GM18870 (cell line): ENCODE results near the gene RNASEH2A.
"Not testable (repeated sequence)": the region's sequence is repeated elsewhere in the genome, so short reads cannot be mapped to it uniquely, and the experiment has no call there.

Experiments used
- ATAC-seq: cut with Tn5 transposase; IDR thresholded peaks from one replicate; pipeline ENCODE4 v1.9.1; 2021; ENCODE audit warnings: moderate library complexity; ENCODE audit not compliant: unreplicated experiment

RNASEH2A gene

DNA sequence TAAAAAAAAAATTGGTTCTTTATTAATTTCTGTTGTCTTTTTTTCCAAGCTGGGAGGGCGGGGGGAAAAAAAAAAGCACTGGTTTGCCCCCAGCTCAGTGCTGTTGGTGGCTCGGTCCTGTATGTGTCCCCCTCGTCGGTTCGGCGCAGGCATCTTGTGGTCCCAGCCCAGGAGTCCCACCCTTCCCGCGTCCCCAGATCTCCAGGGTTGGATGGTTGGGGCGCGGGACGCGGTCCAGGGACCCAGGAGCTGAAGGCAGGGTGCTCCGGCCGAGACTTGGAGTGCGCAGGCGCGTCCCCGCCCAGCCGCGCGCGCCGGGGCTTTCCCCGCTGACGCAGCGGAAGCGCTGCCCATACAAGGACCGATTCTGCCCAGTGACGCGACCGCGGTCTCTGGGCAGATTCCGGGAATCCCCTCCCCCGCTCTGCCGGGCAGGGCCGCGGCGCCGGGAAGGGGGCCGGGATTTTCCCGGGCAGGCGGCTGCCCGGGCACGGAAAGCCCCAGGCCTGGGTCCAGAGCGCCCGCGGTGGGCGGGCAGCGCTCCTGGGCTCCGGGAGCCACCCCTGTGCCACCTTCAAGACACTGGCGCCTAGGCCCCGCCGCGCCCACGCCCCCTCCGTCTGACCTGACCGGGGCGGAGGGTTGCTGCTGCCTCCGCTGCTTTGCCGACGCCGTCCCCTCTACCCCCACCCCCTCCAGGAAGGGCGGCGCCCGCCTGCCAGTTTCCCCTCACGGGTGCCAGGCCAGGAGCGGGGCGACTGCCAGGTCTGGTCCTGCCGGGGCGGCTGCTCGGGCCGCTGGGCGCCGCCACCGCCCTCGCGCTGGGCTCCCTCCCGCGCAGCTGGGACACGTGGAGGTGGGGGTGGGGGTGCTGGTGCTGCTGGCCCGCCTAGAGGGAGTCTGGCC lies 12.8 kb upstream of the RNASEH2A start:
- no peak for ATAC-seq

DNA sequence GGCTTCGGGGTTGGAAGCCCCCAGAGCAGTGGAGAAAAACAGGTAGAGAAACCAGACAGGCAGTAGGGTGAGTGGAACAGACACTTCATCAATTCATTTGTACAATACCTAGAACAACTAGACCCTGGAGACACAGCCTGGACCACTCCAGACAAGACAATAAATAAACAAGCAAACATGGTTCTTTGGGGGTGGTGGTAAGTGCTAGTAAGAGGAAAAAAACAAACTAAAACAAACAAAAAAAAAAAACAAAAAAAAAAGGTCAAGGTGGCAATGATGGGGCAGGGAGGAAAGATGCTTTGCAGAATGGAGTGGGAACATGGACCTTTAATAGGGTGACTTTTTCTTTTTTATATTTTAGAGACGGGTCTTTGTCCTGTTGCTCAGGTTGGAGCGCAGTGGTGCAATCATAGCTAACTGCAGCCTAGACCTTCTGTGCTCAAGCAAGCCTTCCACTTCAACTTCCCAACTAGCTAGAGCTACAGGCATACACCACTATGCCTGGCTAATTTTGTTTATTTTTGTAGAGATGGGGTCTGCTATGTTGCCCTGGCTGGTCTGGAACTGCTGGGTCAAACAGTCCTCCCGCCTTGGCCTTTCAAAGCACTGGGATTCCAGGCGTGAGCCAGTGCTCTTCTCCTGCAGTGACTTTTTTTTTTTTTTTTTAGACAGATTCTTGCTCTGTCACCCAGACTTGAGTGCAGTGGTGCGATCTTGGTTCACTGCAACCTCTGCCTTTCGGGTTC lies 12.0 kb upstream of the RNASEH2A start:
- no peak for ATAC-seq

DNA sequence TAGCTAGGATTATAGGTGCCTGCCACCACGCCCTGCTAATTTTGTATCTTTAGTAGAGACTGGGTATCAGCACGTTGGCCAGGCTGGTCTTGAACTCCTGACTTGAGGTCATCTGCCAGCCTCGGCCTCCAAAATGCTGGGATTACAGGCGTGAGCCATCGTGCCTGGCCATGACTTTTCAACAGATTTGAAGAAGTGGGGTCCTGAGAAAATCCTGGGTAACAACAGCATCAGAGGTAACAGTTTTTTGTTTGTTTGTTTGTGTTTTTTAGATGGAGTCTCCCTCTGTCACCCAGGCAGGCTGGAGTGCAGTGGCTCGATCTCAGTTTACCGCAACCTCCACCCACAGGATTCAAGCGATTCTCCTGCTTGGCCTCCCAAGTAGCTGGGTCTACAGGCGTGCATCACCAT lies 11.4 kb upstream of the RNASEH2A start:
- no peak for ATAC-seq

DNA sequence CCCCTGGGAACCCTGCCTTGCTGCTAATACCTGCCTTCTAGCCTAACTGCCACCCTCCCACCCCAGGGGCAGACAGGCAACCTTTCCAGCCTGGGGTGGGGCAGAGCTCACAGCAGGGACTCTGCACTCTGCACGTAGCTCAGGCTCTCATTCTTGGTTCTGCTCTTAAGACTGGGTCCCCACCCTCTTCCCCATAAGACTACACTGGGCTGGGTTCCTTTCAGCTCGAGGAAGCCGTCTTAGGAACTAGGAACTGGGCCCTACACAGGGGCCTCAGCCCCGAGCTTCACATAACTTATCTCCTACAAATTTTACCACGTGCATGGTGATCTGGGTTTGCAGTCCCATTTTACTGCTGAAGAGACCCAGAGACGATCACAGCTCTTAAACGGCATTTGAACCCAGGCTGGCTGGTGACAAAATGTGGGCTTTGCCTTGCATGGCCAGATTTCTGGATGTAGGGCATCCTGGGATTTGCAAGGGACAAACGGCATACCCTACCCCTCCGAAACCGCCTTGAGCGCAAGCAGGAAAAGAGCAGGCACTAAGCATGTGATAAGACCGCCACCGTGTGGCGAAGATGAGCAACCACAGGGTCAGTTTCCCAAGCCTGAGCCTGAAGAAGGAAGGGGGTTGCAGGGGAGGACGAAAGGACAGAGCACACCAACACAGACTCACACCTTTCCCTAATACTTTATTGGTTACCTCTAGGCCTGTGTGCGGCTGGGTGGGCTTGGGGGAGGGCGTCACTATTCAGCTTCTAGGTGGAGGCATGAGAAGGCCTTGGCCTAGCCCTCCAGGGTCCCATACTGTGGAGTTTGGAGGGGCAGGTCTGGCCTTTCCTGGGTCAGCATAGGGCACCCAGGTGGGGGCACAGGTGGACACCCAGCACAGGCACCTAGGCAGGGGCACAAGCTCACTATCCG lies 10.0 kb upstream of the RNASEH2A start:
- no peak for ATAC-seq

DNA sequence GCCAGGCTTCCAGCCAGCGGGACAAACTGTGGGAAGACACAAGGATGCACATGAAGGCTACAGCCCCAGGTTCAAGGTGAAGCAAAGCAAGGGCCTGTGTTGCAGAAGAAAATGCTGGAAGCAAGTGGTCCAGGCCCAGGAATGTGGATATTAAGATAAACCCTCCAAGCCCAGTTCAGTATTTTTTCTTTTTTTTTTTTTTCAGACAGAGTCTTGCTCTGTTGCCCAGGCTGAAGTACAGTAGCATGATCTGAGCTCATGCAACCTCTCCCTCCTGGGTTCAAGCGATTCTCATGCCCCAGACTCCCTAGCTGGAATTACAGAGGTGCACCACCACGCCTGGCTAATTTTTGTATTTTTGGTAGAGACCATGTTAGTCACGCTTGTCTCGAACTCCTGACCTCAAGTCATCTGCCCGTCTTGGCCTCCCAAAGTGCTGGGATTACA lies 9.2 kb upstream of the RNASEH2A start:
- ATAC-seq = no peak

DNA sequence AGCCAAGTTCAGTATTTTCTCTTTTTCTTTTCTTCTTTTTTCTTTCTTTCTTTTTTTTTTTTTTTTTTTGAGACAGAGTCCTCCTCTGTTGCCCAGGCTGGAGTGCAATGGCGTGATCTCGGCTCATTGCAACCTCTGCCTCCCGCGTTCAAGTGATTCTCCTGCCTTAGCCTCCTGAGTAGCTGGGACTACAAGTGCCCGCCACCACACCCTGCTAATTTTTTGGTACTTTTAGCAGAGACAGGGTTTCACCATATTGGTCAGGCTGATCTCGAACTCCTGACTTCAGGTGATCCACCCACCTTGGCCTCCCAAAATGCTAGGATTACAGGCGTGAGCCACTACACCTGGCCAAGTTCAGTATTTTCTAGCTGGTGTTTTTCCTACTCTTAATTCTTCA lies 8.8 kb upstream of the RNASEH2A start:
- not testable (repeated sequence) for ATAC-seq

DNA sequence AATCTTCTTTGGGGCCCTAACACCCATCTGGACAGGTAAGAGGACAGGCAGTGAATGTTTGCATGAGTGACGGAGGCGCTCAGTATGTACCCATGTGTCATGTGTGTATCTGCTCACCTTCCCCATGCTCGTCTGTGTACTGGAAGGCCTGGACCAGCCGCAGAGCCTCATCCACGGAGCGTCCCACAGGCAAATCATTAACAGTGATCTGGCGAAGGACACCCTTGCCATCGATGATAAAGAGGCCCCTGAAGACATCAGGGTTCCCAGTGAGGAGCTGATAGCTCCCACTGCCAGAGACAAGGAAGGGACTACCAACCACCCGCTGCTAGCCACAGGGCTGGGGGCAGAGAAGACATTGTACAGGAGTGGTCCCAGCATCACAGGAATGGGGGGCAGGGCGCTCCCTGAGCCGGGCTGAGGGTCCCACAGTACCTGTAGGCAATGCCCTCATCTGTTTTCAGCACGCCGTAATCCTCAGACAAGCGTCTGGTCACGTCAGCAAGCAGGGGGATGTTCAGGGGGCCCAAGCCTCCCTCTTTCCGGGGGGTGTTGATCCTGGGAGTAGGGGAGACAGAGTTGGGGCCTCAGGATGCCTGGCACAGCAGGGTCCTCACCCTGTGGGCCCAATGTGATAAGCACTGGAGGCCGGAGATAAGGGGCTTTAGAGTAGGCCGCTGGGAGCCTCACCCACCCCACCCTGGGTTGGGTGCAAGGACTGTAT lies 6.5 kb upstream of the RNASEH2A start:
- no peak for ATAC-seq

DNA sequence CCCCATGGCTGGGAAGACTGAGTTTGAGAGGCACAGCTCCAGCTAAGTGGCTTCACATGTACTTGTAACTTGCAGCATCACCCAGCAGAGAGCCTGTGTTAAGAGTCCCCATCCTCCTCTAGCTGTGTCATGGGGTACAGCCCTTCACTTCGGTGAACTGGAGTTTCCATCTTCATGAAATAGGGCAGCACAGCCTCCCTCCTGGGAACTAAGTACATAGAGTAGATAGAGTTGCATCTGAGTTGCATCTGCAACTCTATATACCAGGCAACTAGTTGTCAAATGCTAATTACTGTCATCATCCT lies 6.0 kb upstream of the RNASEH2A start:
- ATAC-seq = no peak

DNA sequence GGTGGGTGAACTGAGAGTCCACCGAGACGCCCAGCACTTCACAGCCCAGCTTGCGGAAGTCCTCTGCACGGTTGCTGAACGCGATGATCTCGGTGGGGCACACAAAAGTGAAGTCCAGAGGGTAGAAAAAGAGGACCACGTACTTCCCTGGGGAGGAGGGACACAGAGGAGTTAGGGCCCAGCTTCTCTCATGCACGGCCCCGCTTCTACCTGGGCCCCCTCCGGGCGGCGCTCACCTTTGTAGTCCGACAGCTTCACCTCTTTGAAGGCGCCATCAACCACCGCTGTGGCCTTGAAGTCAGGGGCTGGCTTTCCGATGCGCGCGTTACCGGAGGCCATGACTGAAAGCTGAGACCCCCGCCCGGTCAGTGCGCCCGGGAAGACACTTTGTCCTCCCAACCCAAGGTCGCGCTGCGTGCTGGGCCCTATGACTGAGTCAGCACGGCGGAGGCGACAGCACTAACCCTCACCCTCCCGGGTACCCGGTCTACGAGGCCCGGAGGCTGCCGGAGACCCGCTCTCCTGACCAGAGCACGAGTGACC lies 5.4 kb upstream of the RNASEH2A start:
- no peak for ATAC-seq

DNA sequence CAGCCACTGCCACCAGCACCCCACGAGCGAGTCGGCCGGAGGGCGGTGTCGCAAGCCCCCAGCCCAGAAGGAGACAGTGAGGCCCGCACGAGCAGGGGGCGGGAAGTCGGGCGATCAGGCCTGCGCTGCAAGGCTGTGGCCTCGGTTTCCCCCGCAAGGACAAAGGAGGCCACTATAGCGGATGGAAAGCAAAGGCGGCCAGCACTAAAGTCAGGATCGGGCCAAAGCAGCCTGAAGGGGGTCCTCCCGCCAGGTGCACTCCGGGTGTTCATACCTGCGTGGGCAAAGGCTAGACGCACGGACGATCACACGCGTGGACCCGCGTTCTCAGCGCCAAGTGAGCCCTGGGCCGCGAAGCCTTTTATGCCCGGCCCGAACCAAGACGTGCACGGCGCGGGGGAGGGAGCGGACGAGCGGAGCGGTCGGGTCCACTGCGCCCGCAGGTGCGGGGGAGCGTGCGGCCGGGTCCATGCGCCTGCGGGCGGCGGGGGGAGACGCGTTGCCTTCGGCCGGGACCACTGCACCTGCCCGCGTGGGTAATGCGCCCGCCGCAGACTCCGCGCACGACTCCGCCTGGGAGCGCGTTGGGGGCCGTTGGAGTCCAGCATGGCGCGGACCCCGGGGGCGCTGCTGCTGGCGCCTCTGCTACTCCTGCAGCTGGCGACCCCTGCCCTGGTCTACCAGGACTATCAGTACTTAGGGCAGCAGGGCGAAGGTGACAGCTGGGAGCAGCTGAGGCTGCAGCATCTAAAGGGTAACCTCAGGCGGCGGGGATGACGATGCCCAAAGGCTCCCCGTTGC lies 4.7 kb upstream of the RNASEH2A start, which contains the start of the genes PRDX2 and THSD8:
Gene PRDX2 (minus strand): TSS at position 335 of the 801 bp plus-strand sequence. CDS start 539 bp downstream, outside the sequence.
Gene THSD8 (plus strand): TSS at position 604 of the 801 bp plus-strand sequence. CDS start 3 bp downstream, at position 607.
- no peak for ATAC-seq

DNA sequence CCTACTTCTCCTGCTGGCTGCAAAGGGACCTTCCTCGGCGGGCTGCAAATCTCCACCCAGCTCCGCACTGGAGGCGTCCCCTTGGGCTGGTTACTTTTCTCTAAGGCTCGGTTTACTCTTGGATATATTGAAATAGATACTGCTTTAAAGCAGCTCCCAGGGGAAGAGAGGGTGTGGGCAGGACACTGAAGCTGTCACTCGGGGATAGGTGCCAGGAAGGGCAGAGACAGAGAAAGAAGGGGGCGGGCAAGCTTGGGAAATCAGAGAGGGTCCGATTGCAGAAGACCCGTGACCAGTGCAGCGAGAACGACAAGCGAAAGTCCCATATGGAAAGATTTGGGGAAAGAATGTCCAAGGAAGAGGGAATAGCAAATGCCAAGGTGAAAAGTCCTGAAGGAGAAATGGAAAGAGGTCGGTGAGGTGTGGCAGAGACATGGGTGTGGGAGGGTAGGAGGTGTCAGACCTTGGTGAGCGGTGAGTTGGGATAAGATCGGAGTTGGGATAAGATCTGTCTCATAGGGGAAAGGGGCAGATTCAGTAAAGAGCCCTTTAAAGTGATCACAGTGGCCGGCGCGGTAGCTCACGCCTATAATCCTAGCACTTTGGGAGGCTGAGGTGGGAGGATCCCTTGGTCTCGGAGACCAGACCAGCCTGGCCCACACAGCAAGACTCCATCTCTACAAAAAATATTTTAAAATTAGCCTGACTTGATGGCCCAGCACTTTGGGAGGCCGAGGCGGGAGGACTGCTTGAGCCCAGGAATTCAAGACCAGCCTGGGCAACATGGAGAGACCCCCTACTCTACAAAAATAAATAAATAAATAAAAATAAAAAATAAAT lies 3.9 kb upstream of the RNASEH2A start:
- no peak for ATAC-seq

DNA sequence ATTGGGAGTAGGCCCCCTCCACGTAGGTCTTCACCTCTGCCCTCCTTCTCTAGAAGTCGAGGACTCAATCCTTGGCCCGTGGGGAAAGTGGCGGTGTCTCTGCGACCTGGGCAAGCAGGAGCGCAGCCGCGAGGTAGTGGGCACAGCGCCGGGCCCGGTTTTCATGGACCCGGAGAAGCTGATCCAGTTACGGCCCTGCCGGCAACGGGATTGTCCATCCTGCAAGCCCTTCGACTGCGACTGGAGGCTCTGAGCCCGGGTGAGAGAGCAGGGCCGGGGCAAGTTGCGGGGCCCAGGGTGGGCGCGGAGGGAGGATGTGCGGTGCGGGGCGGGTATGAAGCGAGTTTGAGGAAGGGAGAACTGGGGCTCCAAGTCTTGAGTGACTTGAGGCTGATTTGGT lies 2.3 kb upstream of the RNASEH2A start:
- ATAC-seq = no peak

DNA sequence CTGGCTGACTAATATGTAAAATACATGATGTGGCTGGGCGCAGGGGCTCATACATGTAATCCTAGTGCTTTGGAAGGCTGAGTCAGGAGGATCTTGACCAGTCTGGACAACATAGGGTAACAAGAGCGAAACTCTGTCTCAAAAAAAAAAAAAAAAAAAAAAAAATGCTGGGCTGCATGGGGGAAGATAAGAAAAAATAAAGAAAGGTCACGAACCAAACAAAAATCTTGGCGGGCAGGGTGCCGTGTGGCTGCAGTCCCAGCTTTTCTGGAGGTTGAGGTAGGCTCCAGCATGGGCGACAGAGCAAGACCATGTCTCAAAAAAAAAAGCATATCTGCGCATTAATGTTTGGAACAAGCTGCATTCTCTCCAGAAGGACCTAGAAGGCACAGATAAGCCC lies 8.7 kb downstream of the RNASEH2A start:
- no peak for ATAC-seq

DNA sequence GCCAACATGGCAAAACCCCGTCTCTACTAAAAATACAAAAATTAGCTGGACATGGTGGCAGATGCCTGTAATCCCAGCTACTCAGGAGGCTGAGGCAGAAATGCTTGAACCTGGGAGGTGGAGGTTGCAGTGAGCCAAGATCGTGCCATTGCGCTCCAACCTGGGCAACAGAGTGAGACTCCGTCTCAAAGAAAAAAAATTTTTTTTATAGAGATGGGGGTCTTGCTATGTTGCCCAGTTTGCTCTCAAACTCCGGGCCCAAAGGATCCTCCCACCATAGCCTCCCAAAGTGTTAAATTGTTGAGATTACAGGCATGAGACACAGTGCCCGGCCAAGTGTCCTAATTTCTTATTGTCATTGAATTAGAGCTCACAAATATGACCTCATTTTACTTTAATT lies 10.8 kb downstream of the RNASEH2A start:
- ATAC-seq = not testable (repeated sequence)

DNA sequence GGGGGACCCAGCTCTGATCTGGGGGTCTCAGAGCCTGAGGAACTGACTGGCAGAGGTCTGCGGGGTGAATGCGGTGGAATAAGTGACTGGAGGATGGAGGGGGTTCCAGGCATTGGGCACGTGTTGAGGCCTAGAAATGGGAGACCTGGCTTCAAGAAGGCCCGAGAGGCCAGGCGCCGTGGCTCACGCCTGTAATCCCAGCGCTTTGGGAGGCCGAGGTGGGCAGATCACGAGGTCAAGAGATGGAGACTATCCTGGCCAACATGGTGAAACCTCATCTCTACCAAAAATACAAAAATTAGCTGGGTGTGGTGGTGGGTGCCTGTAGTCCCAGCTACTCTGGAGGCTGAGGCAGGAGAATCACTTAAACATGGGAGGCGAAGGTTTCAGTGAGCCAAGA lies 11.4 kb downstream of the RNASEH2A start:
- ATAC-seq = not testable (repeated sequence)

DNA sequence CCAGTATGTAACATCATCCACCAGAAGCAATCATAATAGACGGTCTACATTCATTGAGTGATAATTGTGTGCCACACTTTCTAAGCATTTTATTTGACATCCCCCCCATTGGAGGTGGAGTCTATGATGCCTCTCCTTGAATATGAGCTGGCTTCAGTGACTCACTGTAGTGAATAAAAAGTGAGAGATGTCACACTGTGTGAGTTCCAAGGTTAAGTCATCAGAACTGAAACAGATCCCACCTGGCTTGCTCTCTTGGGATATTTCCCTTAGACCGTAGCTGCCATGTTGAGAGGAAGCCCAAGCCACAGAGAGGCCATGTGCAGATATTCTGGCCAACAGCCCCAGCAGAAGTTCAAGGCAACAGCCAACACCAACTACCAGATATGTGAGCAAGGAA lies 15.4 kb downstream of the RNASEH2A start:
- ATAC-seq = no peak

DNA sequence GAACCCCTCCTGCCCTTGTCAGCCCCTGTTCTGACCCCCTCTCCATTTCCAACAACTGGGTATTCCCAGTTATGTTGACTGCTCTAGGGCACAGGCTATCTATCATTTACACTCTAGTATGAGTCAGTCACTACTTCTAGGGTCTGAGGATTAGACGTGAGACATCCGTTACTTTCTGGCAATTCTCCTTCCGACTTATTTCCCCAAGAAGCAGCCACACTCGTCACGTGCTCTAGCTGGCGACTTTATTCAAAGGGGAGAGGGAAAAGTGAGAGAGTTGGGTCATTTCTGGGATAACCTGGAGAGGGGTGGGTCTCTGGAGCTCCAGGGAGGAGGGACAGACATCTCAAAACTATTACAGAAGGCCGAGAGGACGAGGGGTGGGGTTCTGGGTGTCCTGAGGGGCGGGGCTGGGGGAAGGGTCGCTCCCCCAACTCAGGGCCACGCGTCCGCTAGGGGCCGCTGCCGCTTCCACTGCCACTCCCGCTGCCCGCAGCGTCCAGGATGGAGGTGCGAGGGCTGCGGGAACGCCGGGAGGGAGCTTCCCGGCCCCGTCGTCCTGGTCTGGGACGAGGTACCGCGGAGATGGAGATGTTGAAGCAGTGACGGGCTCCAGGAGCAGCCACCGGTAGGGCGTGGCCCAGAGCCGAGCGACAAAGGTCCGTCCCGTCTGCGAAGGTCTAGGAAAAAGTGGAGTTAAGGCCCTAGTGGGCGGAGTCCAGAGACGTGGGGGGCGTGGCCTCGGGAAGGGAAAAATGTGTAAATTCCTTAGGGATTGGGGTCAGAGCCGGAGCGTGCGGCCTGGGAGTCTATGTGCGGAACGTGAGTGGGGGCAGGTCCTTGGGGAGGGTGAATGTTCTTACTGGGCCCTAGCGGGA lies 19.1 kb downstream of the RNASEH2A start:
- no peak for ATAC-seq
